OCI-LY7 (cell line): Measurements from ENCODE around the gene PALMD.

Experiments used
- EZH2phosphoT487 ChIP-seq: fragments of 200-600 bp; sonication (generic); IDR thresholded peaks from 2 replicates; pipeline ENCODE4 v1.6.1; 2018; ENCODE audit warnings: low read depth, borderline replicate concordance, mild to moderate bottlenecking, mixed run types, antibody characterized with exemption, low read length, moderate library complexity, mixed read lengths
- TF ChIP-seq, protein P1 (sequence below): fragments of 200-600 bp; sonication (generic); conservative IDR thresholded peaks from 2 replicates; pipeline ENCODE4 v1.5.1; 2014; ENCODE audit warnings: mild to moderate bottlenecking, antibody characterized with exemption, low read length, moderate library complexity, mixed read lengths

DNA sequence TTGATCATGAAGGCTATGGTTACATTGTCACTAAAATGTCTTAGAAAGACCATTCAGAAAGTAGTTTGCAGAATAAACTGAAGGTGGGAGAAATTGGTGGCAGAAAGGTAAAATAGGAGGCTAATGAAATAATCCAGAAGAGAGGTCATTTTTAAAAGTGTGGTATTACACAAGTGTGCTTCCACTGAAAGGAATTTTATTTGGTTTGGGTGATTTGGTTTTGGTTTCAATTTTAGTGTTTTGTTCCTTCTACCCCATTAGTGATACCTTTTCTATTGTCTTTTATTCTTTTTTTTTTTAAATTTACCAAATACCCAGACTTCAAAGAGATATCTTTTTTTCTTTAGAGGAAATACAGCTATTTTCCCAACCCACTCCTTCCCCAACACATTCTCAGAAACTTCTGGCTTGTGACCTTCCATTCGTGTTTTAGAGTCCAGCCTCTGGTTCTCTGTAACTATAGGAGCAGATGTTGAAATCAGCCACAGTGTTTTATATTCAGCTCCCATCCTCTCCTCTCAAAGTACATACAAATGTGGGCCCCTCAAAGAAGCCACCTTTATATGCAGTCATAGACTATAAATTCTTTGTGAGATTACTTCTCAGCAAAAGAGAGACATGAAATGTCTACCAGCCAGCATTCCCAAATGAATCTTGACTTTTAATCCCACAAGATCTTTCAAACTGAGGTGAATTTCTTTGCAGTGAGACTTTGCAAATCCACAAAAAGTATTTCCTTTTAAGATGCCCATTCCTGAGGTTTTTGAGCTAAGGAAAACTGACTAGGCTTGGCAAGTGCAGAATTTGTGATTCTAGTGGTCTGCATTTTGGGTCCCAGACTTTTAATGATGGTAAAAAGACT lies 42.0 kb upstream of the PALMD start:
- TF ChIP-seq, protein P1, sequence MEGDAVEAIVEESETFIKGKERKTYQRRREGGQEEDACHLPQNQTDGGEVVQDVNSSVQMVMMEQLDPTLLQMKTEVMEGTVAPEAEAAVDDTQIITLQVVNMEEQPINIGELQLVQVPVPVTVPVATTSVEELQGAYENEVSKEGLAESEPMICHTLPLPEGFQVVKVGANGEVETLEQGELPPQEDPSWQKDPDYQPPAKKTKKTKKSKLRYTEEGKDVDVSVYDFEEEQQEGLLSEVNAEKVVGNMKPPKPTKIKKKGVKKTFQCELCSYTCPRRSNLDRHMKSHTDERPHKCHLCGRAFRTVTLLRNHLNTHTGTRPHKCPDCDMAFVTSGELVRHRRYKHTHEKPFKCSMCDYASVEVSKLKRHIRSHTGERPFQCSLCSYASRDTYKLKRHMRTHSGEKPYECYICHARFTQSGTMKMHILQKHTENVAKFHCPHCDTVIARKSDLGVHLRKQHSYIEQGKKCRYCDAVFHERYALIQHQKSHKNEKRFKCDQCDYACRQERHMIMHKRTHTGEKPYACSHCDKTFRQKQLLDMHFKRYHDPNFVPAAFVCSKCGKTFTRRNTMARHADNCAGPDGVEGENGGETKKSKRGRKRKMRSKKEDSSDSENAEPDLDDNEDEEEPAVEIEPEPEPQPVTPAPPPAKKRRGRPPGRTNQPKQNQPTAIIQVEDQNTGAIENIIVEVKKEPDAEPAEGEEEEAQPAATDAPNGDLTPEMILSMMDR: no peak
- no peak for TF ChIP-seq EZH2phosphoT487
